Breast epithelium (tissue), 4 donors: ENCODE results near the gene SYK. TPM values are rescaled to one million over a fixed set of nuclear protein-coding genes. Genes with fewer than 3 reads are reported as not detected.

Source experiments
- DNase-seq, 2 donors: peaks; one replicate each; pipeline ENCODE4 v3.0.0-alpha.2; 2019; ENCODE audit warnings: low spot score in 2 of 2
- H3K27ac ChIP-seq, 2 donors: fragments of 200-600 bp; sonication (generic) in 1 of 2; one replicate each; pipeline ENCODE4 v1.5.1; 2016 to 2019; ENCODE audit warnings: mild to moderate bottlenecking in 1 of 2
- H3K27me3 ChIP-seq, 2 donors: fragments of 200-600 bp; sonication (generic) in 1 of 2; one replicate each; pipeline versions ENCODE4 v1.5.1 to v1.6.0; 2017 to 2019; ENCODE audit warnings: control low read depth in 1 of 2, mild to moderate bottlenecking in 1 of 2
- H3K36me3 ChIP-seq: fragments of 200-600 bp; one replicate; pipeline ENCODE4 v1.5.1; 2019
- H3K4me1 ChIP-seq, 2 donors: fragments of 200-600 bp; sonication (generic); one replicate each; pipeline ENCODE4 v1.5.1; 2016 to 2019; ENCODE audit warnings: control low read depth in 1 of 2
- H3K4me3 ChIP-seq, 3 donors: fragments of 200-600 bp; sonication (generic); 1 replicate in 2 of 3; 2 replicates in 1 of 3; pipeline ENCODE4 v1.5.1; 2016 to 2019; ENCODE audit warnings: mild to moderate bottlenecking in 3 of 3, moderate library complexity in 2 of 3
- H3K9me3 ChIP-seq, 2 donors: fragments of 200-600 bp; sonication (generic) in 1 of 2; one replicate each; pipeline ENCODE4 v1.5.1; 2016 to 2019; ENCODE audit warnings: control low read depth in 1 of 2
- POLR2A ChIP-seq: fragments of 450-650 bp; IDR thresholded peaks from one replicate; pipeline ENCODE4 v1.6.1; 2016; ENCODE audit warnings: antibody characterized with exemption, mild to moderate bottlenecking, moderate library complexity
- POLR2AphosphoS5 ChIP-seq, 3 donors: sonication (generic); formaldehyde crosslinking; IDR thresholded peaks; one replicate each; pipeline ENCODE4 v1.6.1; 2017; ENCODE audit warnings: antibody characterized with exemption in 3 of 3
- intact Hi-C: fragments of 100-400 bp; cut with DNase I; formaldehyde crosslinking; loops from one replicate; pipeline ENCODE4 v1.15.1; 2023; ENCODE audit warnings: low total_unique reads
- total RNA-seq, 3 donors: library from RNA; depleted of rRNA; stranded (reverse); fragments of >200 nt; gene quantifications; one replicate each; pipeline ENCODE4 v1.1.0, GENCODE V29; 2016
- TF ChIP-seq, protein P1 (sequence below), 3 donors: fragments of 450-650 bp; IDR thresholded peaks; one replicate each; pipeline ENCODE4 v1.5.1; 2016 to 2017; ENCODE audit warnings: antibody characterized with exemption in 3 of 3, mild to moderate bottlenecking in 3 of 3, moderate library complexity in 3 of 3

Gene SYK
- total RNA-seq, 3 donors from 2014 or later: 11.8 to 37.8 (median 25.9) TPM

GRCh38 chr9:90847971-90848370 is 46.4 kb downstream of the SYK start:
- no peak for DNase-seq
- intact Hi-C loops: no loop called here
- Histone ChIP-seq H3K27me3 (no peaks in the 10 kb centered on the region), H3K9me3 (no peaks in the 10 kb centered on the region), H3K4me1 (no peaks in the 10 kb centered on the region), H3K4me3 (no peak overlapping the region), H3K36me3 (no peaks in the 10 kb centered on the region), H3K27ac (no peak overlapping the region)
- TF ChIP-seq POLR2A (no peak), POLR2AphosphoS5 (IDR thresholded peaks at IDR 0.05) (no peak)
- TF ChIP-seq, protein P1, sequence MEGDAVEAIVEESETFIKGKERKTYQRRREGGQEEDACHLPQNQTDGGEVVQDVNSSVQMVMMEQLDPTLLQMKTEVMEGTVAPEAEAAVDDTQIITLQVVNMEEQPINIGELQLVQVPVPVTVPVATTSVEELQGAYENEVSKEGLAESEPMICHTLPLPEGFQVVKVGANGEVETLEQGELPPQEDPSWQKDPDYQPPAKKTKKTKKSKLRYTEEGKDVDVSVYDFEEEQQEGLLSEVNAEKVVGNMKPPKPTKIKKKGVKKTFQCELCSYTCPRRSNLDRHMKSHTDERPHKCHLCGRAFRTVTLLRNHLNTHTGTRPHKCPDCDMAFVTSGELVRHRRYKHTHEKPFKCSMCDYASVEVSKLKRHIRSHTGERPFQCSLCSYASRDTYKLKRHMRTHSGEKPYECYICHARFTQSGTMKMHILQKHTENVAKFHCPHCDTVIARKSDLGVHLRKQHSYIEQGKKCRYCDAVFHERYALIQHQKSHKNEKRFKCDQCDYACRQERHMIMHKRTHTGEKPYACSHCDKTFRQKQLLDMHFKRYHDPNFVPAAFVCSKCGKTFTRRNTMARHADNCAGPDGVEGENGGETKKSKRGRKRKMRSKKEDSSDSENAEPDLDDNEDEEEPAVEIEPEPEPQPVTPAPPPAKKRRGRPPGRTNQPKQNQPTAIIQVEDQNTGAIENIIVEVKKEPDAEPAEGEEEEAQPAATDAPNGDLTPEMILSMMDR (IDR thresholded peaks at IDR 0.05): no peak

- H3K27ac ChIP-seq: no peak overlapping the region
- no peaks in the 10 kb centered on the region for H3K36me3 ChIP-seq
- no peak overlapping the region for H3K4me3 ChIP-seq
- intact Hi-C loops: no loop called here
- TF ChIP-seq POLR2A: no peak
- TF ChIP-seq, protein P1 (IDR thresholded peaks at IDR 0.05): no peak
- no peaks in the 10 kb centered on the region for H3K27me3 ChIP-seq
- H3K9me3 ChIP-seq: no peaks in the 10 kb centered on the region
- no peak for DNase-seq
- no peaks in the 10 kb centered on the region for H3K4me1 ChIP-seq
Measured at GRCh38 chr9:90848866-90849265, 47.2 kb downstream of the SYK start.

GRCh38 chr9:90851444-90851843 is 49.8 kb downstream of the SYK start:
- intact Hi-C loops: no loop called here
- TF ChIP-seq POLR2A: no peak
- TF ChIP-seq POLR2AphosphoS5 (IDR thresholded peaks at IDR 0.05): no peak
- TF ChIP-seq, protein P1 (IDR thresholded peaks at IDR 0.05): no peak
- DNase-seq: no peak

GRCh38 chr9:90853945-90854344 is 52.3 kb downstream of the SYK start:
- intact Hi-C loops: no loop called here
- Histone ChIP-seq H3K36me3 (no peaks in the 10 kb centered on the region), H3K4me1 (no peaks in the 10 kb centered on the region), H3K4me3 (no peak overlapping the region), H3K27ac (no peak overlapping the region), H3K9me3 (no peaks in the 10 kb centered on the region), H3K27me3 (no peaks in the 10 kb centered on the region)
- no peak for DNase-seq
- TF ChIP-seq, protein P1 (IDR thresholded peaks at IDR 0.05): no peak
- TF ChIP-seq POLR2A (no peak), POLR2AphosphoS5 (IDR thresholded peaks at IDR 0.05) (no peak)

More at GRCh38 chr9:90851444-90851843, 49.8 kb downstream of the SYK start:
- Histone ChIP-seq H3K27ac (no peak overlapping the region), H3K4me3 (no peak overlapping the region), H3K9me3 (no peaks in the 10 kb centered on the region), H3K4me1 (no peaks in the 10 kb centered on the region), H3K27me3 (no peaks in the 10 kb centered on the region), H3K36me3 (no peaks in the 10 kb centered on the region)

DNA sequence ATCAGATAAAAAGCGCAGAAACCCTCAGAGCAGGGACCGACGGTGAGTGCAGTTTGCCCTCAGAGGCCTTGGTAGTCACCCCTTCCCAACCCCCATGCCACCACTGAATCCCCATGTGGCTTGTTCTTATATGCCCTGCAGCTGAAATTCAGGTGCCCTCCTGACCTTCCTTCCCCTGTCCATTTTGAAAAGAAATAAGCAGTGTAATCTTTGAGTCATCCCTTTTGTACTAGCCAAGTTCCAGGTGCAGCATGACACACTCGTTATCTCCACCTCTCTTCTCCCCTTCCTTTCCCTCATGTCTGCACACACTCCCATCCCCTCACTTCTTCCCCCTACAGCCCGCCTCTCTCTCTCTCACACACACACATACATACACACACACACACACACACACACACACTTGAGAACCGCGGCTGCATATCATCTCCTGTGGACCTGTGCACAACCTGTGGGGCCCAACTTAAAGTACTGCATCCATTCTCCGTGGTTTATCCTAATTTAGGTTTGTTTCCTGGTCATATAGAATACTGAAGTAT is 53.1 kb downstream of the SYK start:
- TF ChIP-seq POLR2A (no peak), POLR2AphosphoS5 (IDR thresholded peaks at IDR 0.05) (no peak)
- TF ChIP-seq, protein P1 (IDR thresholded peaks at IDR 0.05): no peak
- Histone ChIP-seq H3K9me3 (no peaks in the 10 kb centered on the region), H3K4me3 (no peak overlapping the region), H3K36me3 (no peaks in the 10 kb centered on the region), H3K27ac (no peak overlapping the region), H3K27me3 (no peaks in the 10 kb centered on the region), H3K4me1 (no peaks in the 10 kb centered on the region)
- DNase-seq: no peak
- intact Hi-C loops: no loop called here
